IgD-negative memory B cell (primary cell): ENCODE results near the gene TEDDM1. TPM values are rescaled to one million over a fixed set of nuclear protein-coding genes. Genes with fewer than 3 reads are reported as not detected.

Experiments used
- polyA plus RNA-seq: library from polyadenylated mRNA; unstranded; fragments of 300-500 nt; fragmentation: Illumina TruSeq; gene quantifications from one replicate; pipeline ENCODE4 v1.2.3, GENCODE V29; 2021

TEDDM1 gene
- polyA plus RNA-seq, 1 donor from 2014 or later = 0.08 TPM

Other genes with a start within 250 kb of the TEDDM1 start
- gene GLUL, start 8.9 kb downstream of the TEDDM1 start, polyA plus RNA-seq = 26.2 TPM
- gene RGSL1, start 49.5 kb upstream of the TEDDM1 start, polyA plus RNA-seq = not detected
- gene RNASEL, start 188.6 kb upstream of the TEDDM1 start, polyA plus RNA-seq = 8.9 TPM
- 1.9 TPM for gene RGS16, start 203.7 kb upstream of the TEDDM1 start, polyA plus RNA-seq